GM19324 (cell line): Measurements from ENCODE around the gene PIP4K2C.
"Not testable (repeated sequence)": the region's sequence is repeated elsewhere in the genome, so short reads cannot be mapped to it uniquely, and the experiment has no call there.

ENCODE experiments used
- ATAC-seq: cut with Tn5 transposase; IDR thresholded peaks from one replicate; pipeline ENCODE4 v1.9.1; 2021; ENCODE audit warnings: mild to moderate bottlenecking, moderate library complexity; ENCODE audit not compliant: unreplicated experiment, low FRiP score

Gene PIP4K2C

GRCh38 chr12:57606821-57607220, 15.8 kb downstream of the PIP4K2C start:
- no peak for ATAC-seq

GRCh38 chr12:57607958-57608663, 17.1 kb downstream of the PIP4K2C start:
- no peak for ATAC-seq

GRCh38 chr12:57609101-57609780, 18.2 kb downstream of the PIP4K2C start:
- ATAC-seq = no peak

- no peak for ATAC-seq
Measured at GRCh38 chr12:57609781-57610553, 19.0 kb downstream of the PIP4K2C start.

GRCh38 chr12:57610554-57611107, 19.6 kb downstream of the PIP4K2C start:
- ATAC-seq = no peak

GRCh38 chr12:57611108-57611826, 20.3 kb downstream of the PIP4K2C start, which contains the start of gene ARHGEF25:
Gene ARHGEF25, plus strand, starts transcription at chr12:57611435. Its CDS starts 460 bp downstream, at chr12:57611895.
- no peak for ATAC-seq

GRCh38 chr12:57611827-57612710, 21.1 kb downstream of the PIP4K2C start:
- ATAC-seq = no peak

- no peak for ATAC-seq
Measured at GRCh38 chr12:57612711-57613426, 21.9 kb downstream of the PIP4K2C start.

GRCh38 chr12:57613427-57614109, 22.6 kb downstream of the PIP4K2C start:
- ATAC-seq = no peak

- ATAC-seq = no peak
Measured at GRCh38 chr12:57614178-57614947, 23.4 kb downstream of the PIP4K2C start.

- no peak for ATAC-seq
Measured at GRCh38 chr12:57614948-57615500, 24.0 kb downstream of the PIP4K2C start.

- no peak for ATAC-seq
Measured at GRCh38 chr12:57615637-57616036, 24.6 kb downstream of the PIP4K2C start.

- ATAC-seq = no peak
Measured at GRCh38 chr12:57616383-57617101, 25.6 kb downstream of the PIP4K2C start.

- ATAC-seq = no peak
Measured at GRCh38 chr12:57617942-57618341, 26.9 kb downstream of the PIP4K2C start.

GRCh38 chr12:57618431-57618830, 27.4 kb downstream of the PIP4K2C start:
- not testable (repeated sequence) for ATAC-seq

GRCh38 chr12:57618966-57619433, 28.0 kb downstream of the PIP4K2C start:
- ATAC-seq = no peak
